Left ventricle myocardium superior (tissue), 1 donor: ENCODE data around the gene MON1A. TPM values are rescaled to one million over a fixed set of nuclear protein-coding genes. Genes with fewer than 3 reads are reported as not detected.

ENCODE experiments used
- ATAC-seq: fragments of 200-7000 bp; cut with Tn5 transposase; one replicate; pipeline ENCODE4 v1.9.1; 2020; ENCODE audit warnings: mild to moderate bottlenecking, moderate library complexity
- DNase-seq: peaks from one replicate; pipeline ENCODE4 v3.0.0-alpha.2; 2020
- intact Hi-C: fragments of 100-400 bp; cut with micrococcal nuclease; formaldehyde crosslinking; loops from one replicate; pipeline ENCODE4 v1.11.0; 2022
- total RNA-seq: library from RNA; stranded (reverse); fragmentation: NEBNext Ultra II Directional; extraction: Animal tissue kit (Norgen Biotek cat#: 25700); gene quantifications from one replicate; pipeline ENCODE4 v1.2.1, GENCODE V29; 2021
- donor health status: DM: no; HTN: yes; CAD: no; lungs with severe emphysema.

The MON1A gene
- total RNA-seq, 1 donor from 2014 or later, result 8.1 TPM

DNA sequence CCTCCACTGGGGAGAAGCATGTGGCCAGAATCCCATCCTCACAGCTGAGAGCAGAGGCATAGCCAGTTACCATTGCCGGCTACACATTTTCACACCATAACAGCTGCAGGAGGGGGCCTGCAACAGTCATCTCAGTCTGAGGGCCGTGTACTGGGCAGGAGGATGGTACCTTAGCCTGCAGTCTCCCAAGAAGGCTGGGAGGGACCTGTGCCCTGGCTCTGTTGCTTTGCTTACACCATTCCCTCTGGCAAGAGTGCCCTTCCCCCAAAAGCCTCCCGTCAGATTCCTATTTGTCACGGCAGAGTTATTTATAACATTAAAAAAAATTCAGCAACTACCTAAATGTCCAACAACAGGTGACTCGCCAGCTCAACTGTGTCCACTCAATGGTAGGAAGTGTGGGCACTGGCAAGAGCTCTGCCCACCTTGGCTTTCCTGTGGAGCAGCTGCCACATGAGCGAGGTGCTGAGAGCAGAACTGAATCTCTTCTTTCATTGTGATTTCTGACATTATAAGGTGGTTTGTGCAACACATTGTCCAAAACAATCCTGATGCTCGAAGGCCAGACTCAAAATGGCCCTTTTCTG is 64.3 kb downstream of the MON1A start:
- DNase-seq (no peak), ATAC-seq (no peak)
- intact Hi-C loops, result no loop called here

DNA sequence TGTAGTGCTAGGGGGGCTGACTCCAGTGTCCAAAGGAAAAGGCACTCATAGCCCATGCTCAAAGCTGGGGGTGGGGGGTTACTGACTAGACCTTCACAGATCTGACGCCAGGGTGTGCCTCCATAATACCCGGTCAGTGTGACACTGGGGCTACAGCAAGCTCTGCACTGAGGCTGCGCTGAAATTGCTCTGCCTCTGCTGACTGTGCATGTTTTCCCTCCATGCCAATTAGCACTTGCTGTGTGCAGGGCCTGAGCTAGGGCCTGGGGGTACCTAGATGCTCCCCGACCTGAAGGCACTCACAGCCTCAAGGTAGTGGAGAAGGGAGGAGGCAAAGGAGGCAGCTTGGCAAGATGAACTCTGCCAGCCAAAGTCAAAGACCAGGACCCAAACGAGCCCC is 65.1 kb downstream of the MON1A start:
- intact Hi-C loops, result no loop called here
- ATAC-seq (no peak), DNase-seq (no peak)

DNA sequence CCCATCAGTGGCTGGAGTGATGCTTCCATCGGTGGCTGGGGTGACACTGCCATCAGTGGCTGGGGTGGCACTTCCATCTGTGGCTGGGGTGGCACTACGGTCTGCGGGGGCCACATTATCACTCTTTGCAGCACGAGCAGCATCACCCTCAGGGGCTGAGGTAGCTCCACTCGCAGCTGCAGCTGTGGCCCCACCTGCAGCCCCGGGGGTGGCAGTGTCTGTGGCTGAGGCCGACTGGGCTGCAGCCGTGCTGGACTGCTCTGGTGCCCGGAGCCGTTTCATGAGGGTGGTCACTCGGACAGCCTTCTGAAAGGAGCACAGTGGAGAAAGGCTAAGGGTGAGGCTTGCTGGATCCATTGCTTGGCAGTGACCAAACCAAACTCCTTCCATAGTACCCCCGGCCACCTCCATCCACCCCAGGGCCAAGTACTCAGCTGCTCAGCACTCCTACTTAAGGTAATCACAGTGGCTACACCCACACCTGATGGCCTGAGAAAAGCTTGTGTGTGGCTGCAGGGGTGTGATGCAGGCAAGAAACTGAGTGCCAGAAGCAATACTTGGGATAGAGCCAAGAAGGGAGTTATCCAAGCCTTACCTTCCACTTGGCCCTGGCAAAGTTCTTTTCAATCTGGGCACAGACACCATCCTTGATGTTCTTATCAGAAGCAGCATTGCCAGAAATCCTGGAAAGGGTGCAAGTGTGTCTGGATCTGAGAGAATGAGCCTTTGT is 69.9 kb downstream of the MON1A start:
- intact Hi-C loops, result no loop called here
- no peak for DNase-seq
- no peak for ATAC-seq

Other genes starting within 250 kb of the MON1A start
- 6.6 TPM for gene MST1, start 240.3 kb downstream of the MON1A start, total RNA-seq
- 45.3 TPM for gene RNF123, start 240.3 kb downstream of the MON1A start, total RNA-seq
- not detected for gene AMIGO3, start 210.1 kb downstream of the MON1A start, total RNA-seq
- 16.4 TPM for gene GMPPB, start 205.9 kb downstream of the MON1A start, total RNA-seq
- gene IP6K1, start 143.3 kb downstream of the MON1A start, total RNA-seq, result 18.5 TPM
- not detected for gene CDHR4, start 129.9 kb downstream of the MON1A start, total RNA-seq
- 1.7 TPM for gene INKA1, start 126.5 kb downstream of the MON1A start, total RNA-seq
- 26.7 TPM for gene UBA7, start 115.9 kb downstream of the MON1A start, total RNA-seq
- gene TRAIP, start 73.2 kb downstream of the MON1A start, total RNA-seq, result 1.2 TPM
- gene CAMKV, start 59.9 kb downstream of the MON1A start, total RNA-seq, result not detected
- gene MST1R, start 25.9 kb downstream of the MON1A start, total RNA-seq, result 2.3 TPM
- 48.4 TPM for gene RBM6, start 10.3 kb upstream of the MON1A start, total RNA-seq
- gene RBM5, start 159.1 kb upstream of the MON1A start, total RNA-seq, result 73.8 TPM
- 11.4 TPM for gene SEMA3F, start 225.5 kb upstream of the MON1A start, total RNA-seq